Mesothelial cell of epicardium (in vitro differentiated cells): ENCODE data around the gene SH3BGR. TPM values are rescaled to one million over a fixed set of nuclear protein-coding genes. Genes with fewer than 3 reads are reported as not detected.

Source experiments
- DNase-seq, 2 experiments: peaks; one replicate each; pipeline ENCODE4 v3.0.0; 2021; ENCODE audit warnings: low spot score in 2 of 2; ENCODE audit not compliant: unreplicated experiment in 2 of 2
- H3K27ac Mint-ChIP-seq: 2 replicates; pipeline ENCODE4 v1.8.0; 2021; ENCODE audit warnings: mixed read lengths
- H3K27me3 Mint-ChIP-seq: 2 replicates; pipeline ENCODE4 v1.8.0; 2021; ENCODE audit warnings: low read depth, mixed read lengths
- H3K36me3 Mint-ChIP-seq: 2 replicates; pipeline ENCODE4 v1.8.0; 2021; ENCODE audit warnings: mixed read lengths
- H3K4me1 Mint-ChIP-seq: 2 replicates; pipeline ENCODE4 v1.8.0; 2021; ENCODE audit warnings: mixed read lengths
- H3K4me3 Mint-ChIP-seq: 2 replicates; pipeline ENCODE4 v1.8.0; 2021; ENCODE audit warnings: mild to moderate bottlenecking, moderate library complexity, mixed read lengths
- H3K9me3 Mint-ChIP-seq: 2 replicates; pipeline ENCODE4 v1.8.0; 2021; ENCODE audit warnings: mixed read lengths
- CTCF ChIP-seq: fragments of 200-600 bp; sonication (generic); IDR thresholded peaks from one replicate; pipeline ENCODE4 v1.5.0; 2021; ENCODE audit warnings: antibody characterized with exemption; ENCODE audit not compliant: unreplicated experiment
- total RNA-seq: library from RNA; stranded (reverse); gene quantifications from 3 replicates; pipeline ENCODE4 v1.2.1, GENCODE V29; 2021

Gene SH3BGR
- total RNA-seq, 1 donor from 2014 or later: 4.6 TPM

GRCh38 chr21:39463308-39463707, 11.5 kb downstream of the SH3BGR start:
- Mint-ChIP-seq H3K27me3 (no peaks in the 10 kb centered on the region), H3K36me3 (peaks cover 4% of the 10 kb centered on the region), H3K4me3 (no peak overlapping the region), H3K4me1 (no peaks in the 10 kb centered on the region), H3K27ac (no peak overlapping the region), H3K9me3 (no peaks in the 10 kb centered on the region)
- no peak for DNase-seq
- no peak for TF ChIP-seq CTCF

GRCh38 chr21:39466584-39466983, 14.8 kb downstream of the SH3BGR start:
- DNase-seq: no peak

GRCh38 chr21:39467746-39468145, 16.0 kb downstream of the SH3BGR start:
- Mint-ChIP-seq H3K4me1 (no peaks in the 10 kb centered on the region), H3K4me3 (no peak overlapping the region), H3K27ac (no peak overlapping the region), H3K36me3 (peaks cover 5% of the 10 kb centered on the region), H3K27me3 (no peaks in the 10 kb centered on the region), H3K9me3 (peaks cover 11% of the 10 kb centered on the region)
- TF ChIP-seq CTCF: no peak
- no peak for DNase-seq

More at GRCh38 chr21:39466584-39466983, 14.8 kb downstream of the SH3BGR start:
- H3K4me1 Mint-ChIP-seq: no peaks in the 10 kb centered on the region
- no peak overlapping the region for H3K4me3 Mint-ChIP-seq
- peaks cover 5% of the 10 kb centered on the region for H3K9me3 Mint-ChIP-seq
- H3K27ac Mint-ChIP-seq: no peak overlapping the region
- peaks cover 4% of the 10 kb centered on the region for H3K36me3 Mint-ChIP-seq
- no peaks in the 10 kb centered on the region for H3K27me3 Mint-ChIP-seq
- no peak for TF ChIP-seq CTCF

GRCh38 chr21:39468559-39468958, 16.8 kb downstream of the SH3BGR start:
- DNase-seq: no peak
- TF ChIP-seq CTCF: no peak
- Mint-ChIP-seq H3K27ac (no peak overlapping the region), H3K4me1 (no peaks in the 10 kb centered on the region), H3K9me3 (peaks cover 11% of the 10 kb centered on the region), H3K27me3 (no peaks in the 10 kb centered on the region), H3K36me3 (peaks cover 5% of the 10 kb centered on the region), H3K4me3 (no peak overlapping the region)

GRCh38 chr21:39471598-39471997, 19.8 kb downstream of the SH3BGR start:
- H3K4me3 Mint-ChIP-seq: no peak overlapping the region
- no peaks in the 10 kb centered on the region for H3K27me3 Mint-ChIP-seq
- H3K36me3 Mint-ChIP-seq: peaks cover 3% of the 10 kb centered on the region
- peaks cover 11% of the 10 kb centered on the region for H3K9me3 Mint-ChIP-seq
- H3K4me1 Mint-ChIP-seq: no peaks in the 10 kb centered on the region
- no peak for TF ChIP-seq CTCF
- DNase-seq: no peak
- H3K27ac Mint-ChIP-seq: no peak overlapping the region

- H3K9me3 Mint-ChIP-seq: peaks cover 11% of the 10 kb centered on the region
- H3K27me3 Mint-ChIP-seq: no peaks in the 10 kb centered on the region
- H3K36me3 Mint-ChIP-seq: peaks cover 3% of the 10 kb centered on the region
- no peak for DNase-seq
- no peak overlapping the region for H3K27ac Mint-ChIP-seq
- H3K4me1 Mint-ChIP-seq: no peaks in the 10 kb centered on the region
- TF ChIP-seq CTCF: no peak
- no peak overlapping the region for H3K4me3 Mint-ChIP-seq
Measured at GRCh38 chr21:39472786-39473185, 21.0 kb downstream of the SH3BGR start.
